GM18508 (cell line): ENCODE data around the gene SUGT1.
A peak's percentile ranks its signal among the peaks of the same experiment; 100 is the strongest.
"Not testable (repeated sequence)": the region's sequence is repeated elsewhere in the genome, so short reads cannot be mapped to it uniquely, and the experiment has no call there.

Source experiments
- ATAC-seq: cut with Tn5 transposase; IDR thresholded peaks from one replicate; pipeline ENCODE4 v1.9.1; 2021; ENCODE audit warnings: moderate number of reproducible peaks; ENCODE audit not compliant: insufficient read depth, unreplicated experiment

SUGT1 gene

DNA sequence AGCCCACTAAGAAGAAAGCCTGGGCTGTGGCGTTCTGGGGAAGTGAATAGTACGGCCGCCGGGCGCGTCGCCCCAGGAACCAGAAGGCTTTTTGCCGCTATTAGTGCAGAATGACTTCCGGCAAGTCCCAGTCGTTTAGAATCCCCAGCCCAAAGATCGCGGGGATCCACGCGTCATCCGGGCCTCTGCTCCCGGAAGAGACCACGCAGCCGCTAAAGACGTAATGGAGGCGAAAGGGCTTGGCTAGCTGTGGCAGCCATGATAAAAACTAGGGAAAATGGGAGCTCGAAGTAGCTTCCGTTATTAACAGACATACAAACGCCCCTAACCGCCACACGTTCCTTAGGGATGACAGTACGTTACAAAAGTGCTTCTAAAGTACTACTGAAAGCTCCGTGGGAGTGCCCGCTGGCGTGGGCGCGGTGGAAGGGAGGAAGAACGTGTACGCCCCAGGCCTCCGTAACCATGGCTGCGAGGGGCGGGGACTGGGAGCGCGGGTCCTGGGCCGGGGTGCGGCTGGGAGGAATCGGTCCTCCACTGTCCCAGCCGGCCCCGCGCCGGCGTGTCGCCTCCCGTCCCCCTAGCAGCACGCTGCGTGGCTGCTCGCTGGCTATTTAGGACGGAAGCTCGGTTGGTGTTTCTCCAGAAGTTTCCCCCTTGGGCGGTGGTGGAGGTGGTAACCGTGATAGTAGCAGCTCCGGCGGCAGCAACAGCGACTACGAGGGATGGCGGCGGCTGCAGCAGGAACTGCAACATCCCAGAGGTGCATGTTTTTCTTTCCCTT, at the start of gene SUGT1:
Gene SUGT1, plus strand, starts transcription at position 641 of the 784 bp plus-strand sequence. Its CDS starts 85 bp downstream, at position 726.
- ATAC-seq: peak; percentile 76

DNA sequence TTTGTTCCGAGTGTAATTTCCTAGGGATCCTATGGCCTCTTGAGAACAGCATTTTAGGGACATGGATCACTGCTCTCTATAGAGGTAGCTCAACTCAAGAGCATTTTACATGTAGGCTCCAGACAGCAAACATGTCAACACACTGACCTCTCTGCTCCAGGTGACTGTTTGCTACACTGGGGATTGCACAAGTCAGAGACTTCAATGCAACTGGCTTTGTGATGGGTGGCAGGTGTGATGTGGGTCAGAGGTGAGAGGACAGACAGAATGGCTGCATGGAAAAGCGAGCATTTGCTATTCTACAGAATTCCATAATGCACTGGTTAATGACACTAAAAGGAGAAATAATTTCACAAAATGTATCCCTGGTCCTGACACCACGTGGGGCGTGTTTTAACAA, 49.3 kb upstream of the SUGT1 start:
- ATAC-seq: not testable (repeated sequence)

DNA sequence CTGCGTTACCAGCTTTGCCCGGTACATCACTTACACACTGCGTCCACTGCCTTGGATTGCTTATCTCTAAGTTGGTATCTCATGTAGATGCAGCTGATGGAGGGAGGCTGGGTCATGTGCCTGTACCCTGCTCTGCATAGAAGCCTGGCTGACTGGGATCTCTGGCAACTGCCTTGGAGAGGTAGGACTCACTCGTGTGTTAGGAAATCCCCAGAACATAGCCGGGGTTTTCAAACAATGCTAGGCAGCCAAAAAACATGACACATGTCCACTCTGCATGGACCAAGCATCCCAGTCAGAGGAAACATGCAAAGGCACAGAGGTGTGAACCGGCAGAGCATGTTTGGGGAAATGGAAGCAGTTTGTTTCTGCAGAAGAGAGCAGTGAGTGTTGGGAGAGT, 46.5 kb upstream of the SUGT1 start:
- ATAC-seq: not testable (repeated sequence)

DNA sequence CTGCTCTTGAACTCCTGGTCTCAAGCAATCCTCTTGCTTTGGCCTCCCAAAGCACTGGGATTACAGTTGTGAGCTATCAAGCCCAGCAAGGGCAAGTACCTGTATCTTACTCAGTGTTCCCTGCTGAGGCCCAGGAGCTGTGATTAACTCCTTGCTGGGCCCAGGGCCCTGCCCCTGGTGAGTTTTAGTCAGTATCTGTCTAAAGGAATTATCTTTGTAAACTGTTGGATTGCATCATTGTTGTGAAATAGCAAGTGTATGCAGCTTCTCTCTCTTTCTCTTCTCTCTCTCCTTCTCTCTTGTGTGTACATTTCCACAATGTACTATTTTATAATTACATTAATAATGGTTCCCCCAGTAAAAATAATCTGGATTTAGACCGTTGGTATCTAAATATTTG, 45.8 kb upstream of the SUGT1 start:
- ATAC-seq: not testable (repeated sequence)

DNA sequence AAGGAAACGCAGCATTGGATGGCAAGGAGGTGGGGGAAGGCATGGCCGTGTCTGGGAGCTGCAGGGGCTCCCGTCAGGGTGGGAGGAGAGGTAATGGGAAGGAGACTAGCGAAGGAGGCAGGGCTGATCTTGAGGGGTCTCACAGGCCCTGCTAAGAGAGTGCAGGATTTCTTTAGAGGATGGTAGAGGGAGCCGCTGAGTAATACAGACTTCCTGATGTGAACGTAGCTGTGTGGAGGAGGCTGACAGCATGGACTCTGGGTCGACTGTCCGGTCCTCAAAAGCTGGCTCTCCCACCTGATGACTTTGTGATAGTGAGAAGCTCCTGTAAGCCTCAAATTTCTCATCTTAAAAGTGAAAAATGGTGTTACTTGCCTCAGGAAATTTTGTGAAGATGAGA, 44.5 kb upstream of the SUGT1 start:
- not testable (repeated sequence) for ATAC-seq

DNA sequence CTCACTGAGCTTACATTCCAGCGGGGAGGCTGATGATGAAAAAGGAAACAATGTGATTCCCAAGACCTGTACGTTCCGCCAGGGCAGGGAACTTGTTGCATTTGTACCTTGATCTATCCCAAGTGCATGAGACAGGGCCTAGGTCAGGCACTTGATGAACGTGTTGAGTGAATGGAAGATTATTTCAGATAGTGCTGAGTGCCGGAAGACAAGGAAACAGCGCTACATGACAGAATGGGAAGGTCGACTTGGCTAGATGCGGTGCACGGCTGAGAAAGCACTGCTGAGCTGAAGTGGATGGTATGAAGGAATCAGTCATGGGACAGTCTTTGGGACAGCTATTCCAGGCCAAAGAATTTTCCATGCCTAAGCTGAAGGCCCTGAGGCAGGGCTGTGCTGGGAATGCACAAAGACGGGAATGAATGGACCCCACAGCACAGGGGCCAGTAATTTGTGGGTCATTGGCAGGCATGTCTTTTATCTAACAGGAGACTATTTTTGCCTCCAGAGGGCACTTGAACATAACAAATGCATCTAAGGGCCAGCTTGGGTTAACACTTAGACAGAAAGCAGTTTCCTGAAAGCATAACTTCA, 43.5 kb upstream of the SUGT1 start:
- ATAC-seq: peak; percentile 58

DNA sequence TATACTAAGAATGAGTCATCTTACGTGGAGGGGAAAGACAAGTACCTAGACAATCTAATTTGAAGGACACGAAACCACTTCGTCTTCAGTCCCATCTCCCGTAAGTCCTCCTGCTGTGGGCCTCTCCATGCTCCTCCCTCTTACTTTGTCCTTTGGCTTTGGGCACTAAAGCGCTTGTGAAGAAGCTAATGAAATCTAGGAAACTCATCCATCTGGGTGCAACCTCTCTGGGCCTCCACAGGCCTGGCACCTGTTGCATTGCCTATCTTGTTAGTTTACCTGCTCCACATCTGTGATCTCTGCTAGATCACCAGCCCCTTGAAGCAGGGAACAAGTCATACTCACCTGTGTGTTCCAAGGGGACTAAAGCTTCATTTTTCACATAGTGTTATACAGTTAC, 42.5 kb upstream of the SUGT1 start:
- not testable (repeated sequence) for ATAC-seq

DNA sequence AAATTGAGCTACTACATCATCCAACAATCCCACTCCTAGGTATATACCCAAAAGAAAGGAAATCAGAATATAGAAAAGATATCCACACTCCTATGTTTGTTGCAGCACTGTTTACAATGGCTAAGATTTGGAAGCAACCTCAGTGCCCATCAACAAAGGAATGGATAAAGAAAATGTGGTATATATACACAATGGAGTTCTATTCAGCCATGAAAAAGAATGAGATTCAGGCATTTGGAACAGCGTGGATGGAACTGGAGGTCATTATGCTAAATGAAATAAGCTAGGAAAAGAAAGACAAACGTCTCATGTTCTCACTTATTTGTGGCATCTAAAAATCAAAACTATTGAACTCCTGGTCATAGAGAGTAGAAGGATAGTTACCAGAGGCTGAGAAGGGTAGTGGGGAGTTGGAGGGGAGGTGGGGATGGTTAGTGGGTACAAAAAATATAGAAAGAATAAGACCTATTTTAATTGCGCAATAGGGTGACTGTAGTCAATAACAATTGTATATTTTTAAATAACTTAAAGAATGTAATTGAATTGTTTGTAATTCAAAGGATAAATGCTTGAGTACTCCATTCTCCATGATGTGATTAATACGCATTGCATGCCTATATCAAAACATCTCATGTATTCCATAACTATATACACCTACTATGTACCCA, 37.4 kb upstream of the SUGT1 start:
- ATAC-seq: no peak

DNA sequence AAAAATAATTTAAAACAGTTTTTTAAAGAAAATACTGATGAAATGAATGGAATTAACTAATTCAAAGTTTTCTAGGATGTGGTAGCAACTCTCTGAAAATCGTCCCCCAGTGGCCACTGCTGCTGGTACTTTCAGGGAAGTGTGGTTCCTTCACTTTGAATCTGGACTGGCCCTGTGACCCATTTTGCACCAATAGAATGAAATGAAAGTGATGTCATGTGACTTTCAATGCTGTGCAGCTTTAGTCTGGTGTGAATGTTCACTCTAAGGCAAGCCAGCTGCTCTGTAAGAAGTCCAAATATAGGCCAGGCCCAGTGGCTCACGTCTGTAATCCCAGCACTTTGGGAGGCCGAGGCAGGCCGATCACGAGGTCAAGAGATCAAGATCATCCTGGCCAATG, 36.8 kb upstream of the SUGT1 start:
- ATAC-seq: no peak

DNA sequence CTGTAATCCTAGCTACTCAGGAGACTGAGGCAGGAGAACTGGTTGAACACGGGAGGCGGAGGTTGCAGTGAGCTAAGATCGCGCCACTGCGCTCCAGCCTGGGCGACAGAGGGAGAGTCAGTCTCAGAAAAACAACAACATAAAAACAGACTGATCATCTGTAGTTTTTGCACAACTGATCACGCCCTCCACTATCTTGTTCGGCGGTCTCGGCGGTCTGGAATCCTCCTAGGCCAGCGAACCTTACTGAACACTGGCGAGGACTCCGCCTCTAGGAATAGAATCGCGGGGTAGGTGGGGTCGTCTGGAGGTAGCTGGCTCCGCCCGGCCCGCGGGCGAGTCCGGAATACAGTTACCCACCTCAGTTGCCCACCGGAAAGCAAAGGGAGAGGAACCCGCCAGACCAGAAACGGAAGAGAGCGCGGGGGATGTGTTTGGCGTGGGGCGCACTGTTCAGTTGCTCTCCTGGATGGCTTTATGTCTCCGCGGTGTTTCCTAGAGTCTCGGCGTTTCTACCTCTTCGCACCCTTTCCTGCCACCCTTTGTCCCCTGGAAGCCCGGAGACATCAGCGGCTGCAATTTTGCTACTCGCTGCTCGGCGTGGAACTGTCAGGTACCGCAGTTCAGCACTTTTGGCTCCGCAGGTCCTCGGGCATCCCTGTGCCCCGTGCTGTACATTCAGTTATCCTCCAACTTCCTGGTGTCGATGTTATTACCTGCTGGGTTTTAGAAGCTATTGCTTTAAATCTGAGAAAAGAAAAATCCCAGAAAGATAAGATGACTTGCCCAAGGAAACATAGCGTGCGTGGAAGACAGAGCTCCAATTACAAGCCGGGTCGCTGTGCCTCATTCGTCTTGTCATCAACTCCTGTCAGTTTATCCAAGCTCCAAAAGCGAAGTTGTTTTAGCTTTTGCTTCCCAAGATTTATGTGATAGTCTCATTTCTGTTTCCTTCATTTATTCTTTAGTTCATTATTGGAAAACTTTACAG, 35.3 kb upstream of the SUGT1 start:
- ATAC-seq: peak; percentile 90

DNA sequence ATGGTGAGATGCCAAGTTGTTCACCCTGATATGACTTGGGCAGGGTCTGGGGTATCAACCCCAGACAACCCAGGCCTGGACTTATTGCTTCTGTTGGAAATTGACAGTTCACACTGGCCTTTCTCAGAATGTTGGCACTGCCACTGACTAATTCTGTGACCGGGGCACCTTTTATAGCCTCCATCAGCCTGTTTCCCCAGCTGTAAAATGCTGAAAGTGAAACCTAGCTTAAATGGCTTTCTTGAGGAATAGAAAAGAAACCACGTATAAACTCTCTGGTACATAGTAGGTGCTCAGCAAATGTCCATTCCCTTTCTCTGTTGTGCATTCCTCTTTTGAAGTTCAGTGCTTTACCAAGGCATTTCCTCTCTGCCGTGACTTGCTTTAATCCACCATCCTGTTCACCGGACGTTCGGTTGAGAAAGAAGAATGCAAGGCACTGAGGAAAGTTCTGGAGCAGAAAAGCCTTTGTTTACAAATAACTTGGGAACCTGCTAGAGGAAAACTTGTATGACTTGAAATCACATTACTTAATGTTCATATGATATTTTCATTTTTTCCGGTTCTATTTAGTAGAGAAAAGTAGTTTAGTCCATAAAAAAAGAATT, 21.4 kb upstream of the SUGT1 start:
- ATAC-seq: not testable (repeated sequence)

DNA sequence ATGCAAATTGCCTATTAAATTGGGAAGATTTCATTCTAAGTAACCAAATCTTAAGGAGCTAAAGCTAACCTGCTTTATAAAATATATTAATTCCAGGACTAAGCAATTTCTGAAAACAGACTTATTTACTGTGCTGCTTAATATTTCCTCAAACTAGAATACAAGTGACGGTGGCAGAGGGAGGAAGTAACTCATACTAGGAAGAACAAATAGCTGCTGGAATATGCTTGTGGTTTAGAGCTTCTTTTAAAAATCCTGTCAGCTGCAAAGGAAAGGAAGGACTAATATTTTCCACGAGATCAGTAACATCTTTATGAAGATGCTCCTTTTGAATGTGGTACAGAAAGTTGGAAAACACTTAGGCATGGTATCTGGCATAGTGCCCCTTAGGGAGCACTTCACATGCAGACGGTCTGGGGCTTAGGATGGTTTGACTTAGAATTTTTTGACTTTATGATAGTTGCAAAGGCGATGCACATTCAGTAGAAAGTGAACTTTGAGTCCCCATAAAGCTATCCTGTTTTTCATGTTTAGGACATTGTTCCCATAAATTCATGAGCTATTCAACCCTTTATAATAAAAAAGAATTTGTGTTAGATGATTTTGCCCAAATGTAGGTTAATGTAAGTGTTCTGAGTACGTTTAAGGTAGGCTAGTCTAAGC, 13.8 kb upstream of the SUGT1 start:
- ATAC-seq: no peak

DNA sequence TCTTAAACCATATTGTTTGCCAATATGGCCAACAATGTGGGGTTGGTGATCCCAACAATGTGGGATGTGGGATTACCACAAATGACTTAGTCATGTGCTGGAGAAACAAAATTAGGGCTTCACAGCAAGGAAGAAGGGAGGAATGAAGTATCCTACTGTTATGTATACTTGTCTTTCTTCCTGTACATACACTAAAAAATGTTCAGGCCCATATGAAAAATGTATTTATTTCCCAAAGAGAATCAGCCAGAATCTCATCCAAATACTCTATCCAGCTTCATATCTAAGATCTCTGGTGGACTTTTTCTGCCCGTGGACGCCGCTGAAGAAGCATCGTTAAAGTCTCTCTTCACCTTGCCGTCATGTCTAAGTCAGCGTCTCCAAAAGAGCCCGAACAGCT, 10.5 kb upstream of the SUGT1 start, which contains the start of gene HNRNPA1L2:
Gene HNRNPA1L2, plus strand, starts transcription at position 301 of the 400 bp plus-strand sequence. Its CDS starts 62 bp downstream, at position 363.
- ATAC-seq: no peak

DNA sequence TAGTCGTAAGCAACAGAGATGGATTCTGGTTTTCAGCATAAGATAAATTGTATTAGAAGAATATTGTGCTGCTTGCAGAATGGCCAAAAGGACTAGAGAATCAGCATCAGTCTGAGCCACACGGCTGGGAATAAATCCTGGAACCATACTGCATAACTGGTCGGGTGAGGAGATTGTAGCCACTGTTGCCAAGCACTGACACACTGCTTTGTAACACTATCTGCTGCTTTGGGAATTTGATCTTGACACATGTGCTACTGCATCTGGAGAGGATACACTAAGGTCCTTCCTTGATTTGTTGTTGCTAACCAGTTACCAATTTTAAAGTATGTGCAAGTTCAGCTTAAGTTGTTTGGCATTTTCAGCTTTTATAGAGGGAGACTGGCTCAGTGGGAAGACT, 8.5 kb upstream of the SUGT1 start:
- ATAC-seq: no peak

DNA sequence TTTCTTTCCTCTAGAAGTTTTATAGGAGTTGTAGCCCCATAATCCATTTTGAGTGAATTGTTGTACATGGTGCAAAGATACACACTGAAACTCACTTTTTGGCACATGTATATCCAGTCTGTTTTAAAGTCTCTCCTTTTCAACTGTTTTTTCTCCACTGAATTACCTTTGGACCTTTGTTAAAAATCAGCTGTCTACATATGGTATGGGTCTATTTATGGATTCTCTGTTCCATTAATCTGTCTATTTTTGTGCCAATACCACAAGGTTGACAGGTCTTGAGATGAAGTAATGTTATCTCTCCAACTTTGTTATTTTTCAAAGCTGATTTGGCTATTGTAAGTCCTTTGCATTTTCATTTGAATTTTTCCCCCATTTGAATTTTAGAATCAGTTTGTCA, 5.7 kb upstream of the SUGT1 start:
- ATAC-seq: no peak

DNA sequence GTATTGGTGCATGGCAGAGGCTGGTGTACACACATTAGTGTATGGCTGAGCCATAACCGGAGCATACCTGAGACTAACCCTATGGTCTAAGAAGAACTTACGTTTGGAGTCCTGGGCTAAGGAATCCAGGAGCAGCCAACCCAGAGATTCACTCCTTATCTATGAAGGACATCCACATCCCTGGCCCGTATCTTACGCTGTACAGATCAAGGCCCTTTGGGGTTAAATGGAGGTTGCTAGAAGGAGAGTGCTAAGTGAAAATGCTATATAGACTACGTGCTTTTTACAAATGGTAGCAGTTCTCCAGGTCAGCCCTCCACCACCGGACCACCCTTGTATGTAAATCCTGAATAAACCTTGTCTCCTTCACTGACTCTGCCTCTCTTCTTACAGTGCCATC, 1.9 kb upstream of the SUGT1 start:
- ATAC-seq: no peak

DNA sequence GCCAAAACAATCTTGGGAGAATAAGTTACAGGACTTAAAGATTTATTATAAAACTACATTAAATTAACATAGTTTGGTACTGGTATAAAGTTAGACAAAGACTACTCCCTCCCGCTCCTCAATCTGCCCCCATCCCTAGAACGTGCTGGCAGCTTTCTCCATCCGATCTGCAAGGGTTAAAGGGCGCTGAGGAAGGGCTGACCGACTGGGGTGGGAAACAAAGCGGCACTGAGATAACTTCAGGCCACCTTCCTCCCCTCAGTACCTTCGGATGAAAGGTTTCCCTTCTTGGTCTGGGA, 790 bp upstream of the SUGT1 start:
- no peak for ATAC-seq

DNA sequence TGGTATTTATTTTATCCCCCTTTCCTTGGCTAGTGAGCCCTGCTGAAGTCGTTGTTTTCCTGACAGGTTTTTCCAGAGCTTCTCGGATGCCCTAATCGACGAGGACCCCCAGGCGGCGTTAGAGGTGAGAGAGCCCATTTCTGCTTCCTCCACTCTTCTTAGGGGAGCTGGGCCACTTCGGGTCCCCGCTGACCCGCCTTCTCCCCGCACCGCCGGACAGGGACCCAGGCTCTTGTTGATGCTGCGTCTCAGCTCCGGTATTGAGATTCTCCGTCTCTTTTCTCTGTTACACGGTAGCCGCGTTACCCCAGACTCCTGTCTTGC, 306 bp downstream of the SUGT1 start:
- peak; percentile 14 for ATAC-seq

DNA sequence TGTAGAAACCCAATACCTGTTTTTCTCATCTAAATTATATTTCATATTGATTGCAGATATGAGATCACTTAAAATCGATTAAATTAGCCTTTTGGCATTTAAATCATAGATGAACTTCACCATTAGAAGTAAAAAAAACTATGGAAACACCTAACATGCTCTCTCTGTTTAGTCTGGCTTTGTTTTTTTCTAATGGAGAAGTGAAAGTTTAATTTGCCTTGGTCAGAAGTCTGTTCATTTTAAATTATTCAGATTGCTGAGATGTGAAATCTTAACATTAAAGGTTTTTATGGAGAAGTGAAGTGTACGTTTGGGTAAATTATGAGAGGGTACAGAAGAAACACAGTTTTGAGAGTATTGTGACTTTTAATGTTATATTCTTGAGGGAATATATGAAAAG, 6.7 kb downstream of the SUGT1 start:
- ATAC-seq: no peak

DNA sequence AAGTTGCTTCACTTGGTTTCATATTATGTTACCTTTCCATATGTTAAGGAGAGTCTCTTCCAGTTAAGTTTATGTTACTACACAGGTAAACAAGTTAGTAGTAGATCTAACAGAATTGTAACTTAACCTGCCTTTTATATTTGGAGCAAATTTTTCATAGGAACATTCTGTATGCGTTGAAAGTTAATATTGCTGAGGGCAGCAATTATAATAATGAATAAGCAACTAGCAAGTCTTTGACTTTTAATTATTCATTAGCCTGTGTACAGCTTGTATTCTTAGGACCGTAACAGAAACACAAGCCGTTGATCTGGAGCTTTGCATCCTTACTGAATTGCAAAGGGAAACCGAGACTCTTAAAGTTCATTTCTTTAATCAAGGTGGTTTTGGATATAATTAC, 11.6 kb downstream of the SUGT1 start:
- ATAC-seq: no peak
